ENCODE measurements around the gene PLCG1. TPM values are rescaled to one million over a fixed set of nuclear protein-coding genes. Genes with fewer than 3 reads are reported as not detected.

The PLCG1 gene
- total and polyA plus RNA-seq, 2 donors from 2014 or later = 12.5 to 117 TPM

DNA sequence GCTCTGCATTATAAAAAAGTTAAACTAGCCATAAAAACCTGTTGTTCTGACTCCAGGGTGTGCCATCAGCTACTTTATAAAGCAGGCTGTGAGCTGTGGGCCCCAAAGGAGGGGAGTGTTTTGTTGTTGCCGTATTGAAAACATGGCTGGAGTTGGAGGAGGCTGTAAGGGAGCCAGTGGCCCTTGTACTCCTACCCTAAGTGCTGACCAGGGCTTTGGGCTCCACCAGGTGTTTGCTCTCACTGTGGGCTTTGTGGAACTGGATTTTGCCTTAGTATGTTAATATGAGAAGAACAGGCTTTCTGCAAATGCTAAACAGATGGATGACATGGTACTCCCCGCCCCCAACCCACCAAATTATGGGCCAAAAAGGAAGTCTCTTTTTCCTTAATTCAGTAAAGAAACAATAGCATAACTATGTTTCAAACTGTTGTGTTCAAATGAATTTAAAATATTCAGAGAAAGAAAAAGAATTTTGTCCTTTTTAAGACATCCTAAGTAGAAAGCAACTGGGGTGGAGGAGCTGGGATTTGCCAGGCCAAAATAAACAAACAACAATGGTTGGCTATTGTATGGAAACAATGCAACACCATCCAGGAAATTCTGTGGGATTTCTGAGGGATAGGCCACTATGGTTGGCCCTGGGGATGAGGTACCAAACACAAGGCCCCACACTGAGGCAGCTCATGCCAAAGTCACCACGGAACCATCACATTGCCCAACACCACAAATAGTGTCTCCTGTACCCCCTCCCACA is 63.3 kb downstream of the PLCG1 start:
- Histone ChIP-seq H3K36me3 (ENCODE audit: control insufficient read depth in 2 of 3, insufficient read depth in 3 of 3, low read length in 3 of 3) (peaks cover 0 to 28% (median 16%) of the 10 kb centered on the region in 3 donors), H3K9me3 (ENCODE audit: control insufficient read depth in 2 of 3, insufficient read depth in 1 of 3, low read length in 3 of 3) (peaks cover 0 to 8% (median 2%) of the 10 kb centered on the region in 3 donors), H3K4me1 (ENCODE audit: control insufficient read depth in 2 of 3, insufficient read depth in 2 of 3, low read depth in 1 of 3, low read length in 3 of 3) (no peaks in the 10 kb centered on the region), H3K4me3 (ENCODE audit: low read length in 3 of 3) (no peak overlapping the region), H3K9ac (ENCODE audit: low read length in 3 of 3) (no peak overlapping the region), H3K27ac (ENCODE audit: low read depth in 2 of 2, low read length in 2 of 2) (no peak overlapping the region), H3K27me3 (ENCODE audit: control insufficient read depth, insufficient read depth, low read length) (no peaks in the 10 kb centered on the region)
- FAIRE-seq = no peak
- TF ChIP-seq, protein P1, sequence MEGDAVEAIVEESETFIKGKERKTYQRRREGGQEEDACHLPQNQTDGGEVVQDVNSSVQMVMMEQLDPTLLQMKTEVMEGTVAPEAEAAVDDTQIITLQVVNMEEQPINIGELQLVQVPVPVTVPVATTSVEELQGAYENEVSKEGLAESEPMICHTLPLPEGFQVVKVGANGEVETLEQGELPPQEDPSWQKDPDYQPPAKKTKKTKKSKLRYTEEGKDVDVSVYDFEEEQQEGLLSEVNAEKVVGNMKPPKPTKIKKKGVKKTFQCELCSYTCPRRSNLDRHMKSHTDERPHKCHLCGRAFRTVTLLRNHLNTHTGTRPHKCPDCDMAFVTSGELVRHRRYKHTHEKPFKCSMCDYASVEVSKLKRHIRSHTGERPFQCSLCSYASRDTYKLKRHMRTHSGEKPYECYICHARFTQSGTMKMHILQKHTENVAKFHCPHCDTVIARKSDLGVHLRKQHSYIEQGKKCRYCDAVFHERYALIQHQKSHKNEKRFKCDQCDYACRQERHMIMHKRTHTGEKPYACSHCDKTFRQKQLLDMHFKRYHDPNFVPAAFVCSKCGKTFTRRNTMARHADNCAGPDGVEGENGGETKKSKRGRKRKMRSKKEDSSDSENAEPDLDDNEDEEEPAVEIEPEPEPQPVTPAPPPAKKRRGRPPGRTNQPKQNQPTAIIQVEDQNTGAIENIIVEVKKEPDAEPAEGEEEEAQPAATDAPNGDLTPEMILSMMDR (IDR thresholded peaks at IDR 0.05; ENCODE audit: borderline replicate concordance, extremely low read depth, insufficient read depth) = no peak
- DNase-seq = no peak
- intact Hi-C loops (cut with DNase I) = no loop called here

DNA sequence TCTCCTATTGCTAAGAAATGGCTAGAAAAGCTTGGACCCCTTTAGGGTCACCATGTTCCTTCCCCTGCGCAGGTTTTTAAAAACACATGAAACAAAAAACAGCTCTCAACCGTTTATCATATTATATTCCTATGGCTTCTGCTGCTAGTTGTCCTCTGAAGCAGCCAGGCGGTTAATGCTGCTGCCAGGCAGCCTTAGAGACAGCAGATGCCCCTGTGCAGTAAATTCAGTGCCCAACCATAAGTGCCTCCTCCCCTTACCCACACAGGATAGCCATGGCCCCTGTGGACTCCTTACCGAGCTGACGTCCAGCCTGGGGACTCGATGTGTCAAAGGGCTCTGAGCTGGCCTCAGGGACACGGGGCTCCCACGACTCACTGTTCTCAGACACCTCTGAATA is 64.4 kb downstream of the PLCG1 start:
- Histone ChIP-seq H3K4me3 (ENCODE audit: low read length in 3 of 3) (no peak overlapping the region), H3K9ac (ENCODE audit: low read length in 3 of 3) (no peak overlapping the region), H3K27ac (ENCODE audit: low read depth in 2 of 2, low read length in 2 of 2) (no peak overlapping the region), H3K4me1 (ENCODE audit: control insufficient read depth in 2 of 3, insufficient read depth in 2 of 3, low read depth in 1 of 3, low read length in 3 of 3) (no peaks in the 10 kb centered on the region), H3K27me3 (ENCODE audit: control insufficient read depth, insufficient read depth, low read length) (no peaks in the 10 kb centered on the region), H3K36me3 (ENCODE audit: control insufficient read depth in 2 of 3, insufficient read depth in 3 of 3, low read length in 3 of 3) (peaks cover 0 to 28% (median 16%) of the 10 kb centered on the region in 3 donors), H3K9me3 (ENCODE audit: control insufficient read depth in 2 of 3, insufficient read depth in 1 of 3, low read length in 3 of 3) (peaks cover 0 to 8% (median 2%) of the 10 kb centered on the region in 3 donors)
- intact Hi-C loops (cut with DNase I) = no loop called here
- TF ChIP-seq, protein P1 (IDR thresholded peaks at IDR 0.05; ENCODE audit: borderline replicate concordance, extremely low read depth, insufficient read depth) = no peak
- FAIRE-seq = no peak
- no peak for DNase-seq

DNA sequence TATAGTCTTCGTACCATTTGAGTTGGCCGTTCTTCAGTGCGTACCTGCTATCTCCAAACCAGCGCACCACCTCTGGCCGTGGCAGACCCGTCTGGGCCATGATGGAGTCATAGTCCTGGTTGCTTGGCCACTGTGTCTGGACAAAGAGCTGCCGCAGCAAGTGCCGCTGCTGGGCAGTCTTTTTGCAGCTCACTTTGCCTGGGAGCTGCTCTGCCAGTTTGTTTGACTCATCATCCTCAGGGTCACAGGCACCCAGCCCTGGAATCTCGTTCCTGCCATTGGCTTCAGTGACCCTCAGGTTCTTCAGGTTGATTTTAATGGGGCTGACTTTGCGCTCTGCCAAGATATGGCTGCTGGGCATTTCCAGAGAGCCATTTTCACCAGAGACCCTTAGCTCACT is 65.1 kb downstream of the PLCG1 start:
- TF ChIP-seq, protein P1 (IDR thresholded peaks at IDR 0.05; ENCODE audit: borderline replicate concordance, extremely low read depth, insufficient read depth) = no peak
- no peak for FAIRE-seq
- intact Hi-C loops (cut with DNase I) = no loop called here

More for the DNA sequence above, 65.1 kb downstream of the PLCG1 start:
- no peak overlapping the region for H3K4me3 ChIP-seq (ENCODE audit: low read length in 3 of 3)
- H3K4me1 ChIP-seq (ENCODE audit: control insufficient read depth in 2 of 3, insufficient read depth in 2 of 3, low read depth in 1 of 3, low read length in 3 of 3) = no peaks in the 10 kb centered on the region
- H3K36me3 ChIP-seq (ENCODE audit: control insufficient read depth in 2 of 3, insufficient read depth in 3 of 3, low read length in 3 of 3) = peaks cover 0 to 28% (median 16%) of the 10 kb centered on the region in 3 donors
- no peak for DNase-seq
- H3K9ac ChIP-seq (ENCODE audit: low read length in 3 of 3) = no peak overlapping the region
- no peaks in the 10 kb centered on the region for H3K27me3 ChIP-seq (ENCODE audit: control insufficient read depth, insufficient read depth, low read length)
- H3K9me3 ChIP-seq (ENCODE audit: control insufficient read depth in 2 of 3, insufficient read depth in 1 of 3, low read length in 3 of 3) = peaks cover 0 to 8% (median 2%) of the 10 kb centered on the region in 3 donors
- H3K27ac ChIP-seq (ENCODE audit: low read depth in 2 of 2, low read length in 2 of 2) = no peak overlapping the region
